ENCODE results near the gene LARP1B. TPM values are rescaled to one million over a fixed set of nuclear protein-coding genes. Genes with fewer than 3 reads are reported as not detected.
"Not testable (repeated sequence)": the region's sequence is repeated elsewhere in the genome, so short reads cannot be mapped to it uniquely, and the experiment has no call there.

The LARP1B gene
- total RNA-seq, 1 donor from 2014 or later: 48.5 TPM

GRCh38 chr4:128135391-128135790 lies 74.3 kb downstream of the LARP1B start:
- DNase-seq (ENCODE audit: low read depth): no peak

GRCh38 chr4:128141866-128142265 lies 80.8 kb downstream of the LARP1B start:
- DNase-seq (ENCODE audit: low read depth): no peak

GRCh38 chr4:128145727-128146126 lies 84.6 kb downstream of the LARP1B start:
- DNase-seq (ENCODE audit: low read depth): no peak

GRCh38 chr4:128153800-128154199 lies 92.7 kb downstream of the LARP1B start:
- no peak for DNase-seq (ENCODE audit: low read depth)

- no peak for DNase-seq (ENCODE audit: low read depth)
These were observed 94.2 kb downstream of the LARP1B start for GRCh38 chr4:128155231-128155855.

DNA sequence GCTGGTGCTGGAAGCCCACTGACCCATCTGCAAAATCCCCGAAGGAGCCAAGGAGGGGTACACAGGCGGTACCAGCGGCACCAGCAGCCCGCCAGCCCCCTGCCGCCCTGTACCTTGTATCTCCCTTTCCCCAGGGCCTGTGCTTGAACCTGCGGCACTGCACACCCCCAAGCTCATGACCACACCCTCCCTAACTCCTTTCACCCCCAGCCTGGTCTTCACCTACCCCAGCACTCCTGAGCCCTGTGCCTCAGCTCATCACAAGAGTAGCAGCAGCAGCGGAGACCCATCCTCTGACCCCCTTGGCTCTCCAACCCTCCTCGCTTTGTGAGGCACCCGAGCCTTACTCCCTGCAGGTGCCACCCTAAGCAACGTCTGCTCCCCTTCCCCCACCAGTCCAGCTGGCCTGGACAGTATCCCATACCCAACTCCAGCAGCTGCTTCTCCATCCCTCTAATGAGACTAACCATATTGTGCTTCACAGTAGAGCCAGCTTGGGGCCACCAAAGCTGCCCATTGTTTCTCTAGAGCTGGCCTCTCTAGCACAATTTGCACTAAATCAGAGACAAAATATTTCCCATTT lies 94.9 kb downstream of the LARP1B start:
- no peak for DNase-seq (ENCODE audit: low read depth)

DNA sequence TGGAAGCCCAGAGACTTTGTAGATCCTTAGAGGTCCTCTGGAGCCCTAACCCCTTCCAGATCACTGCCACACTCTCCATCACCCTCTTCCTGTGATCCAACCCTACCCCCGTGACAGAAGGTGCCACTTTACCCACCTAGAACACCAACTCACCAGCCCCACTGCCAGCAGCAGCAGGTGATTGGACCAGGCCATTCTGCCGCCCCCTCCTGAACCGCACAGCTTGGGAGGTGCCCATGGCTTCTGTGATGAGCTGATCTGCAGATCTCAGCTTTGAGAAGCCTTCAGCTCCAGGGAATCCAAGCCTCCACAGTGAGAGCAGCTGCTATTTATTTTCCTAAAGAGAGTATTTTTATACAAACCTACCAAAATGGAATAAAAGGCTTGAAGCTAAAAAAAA lies 95.4 kb downstream of the LARP1B start:
- not testable (repeated sequence) for DNase-seq (ENCODE audit: low read depth)

DNA sequence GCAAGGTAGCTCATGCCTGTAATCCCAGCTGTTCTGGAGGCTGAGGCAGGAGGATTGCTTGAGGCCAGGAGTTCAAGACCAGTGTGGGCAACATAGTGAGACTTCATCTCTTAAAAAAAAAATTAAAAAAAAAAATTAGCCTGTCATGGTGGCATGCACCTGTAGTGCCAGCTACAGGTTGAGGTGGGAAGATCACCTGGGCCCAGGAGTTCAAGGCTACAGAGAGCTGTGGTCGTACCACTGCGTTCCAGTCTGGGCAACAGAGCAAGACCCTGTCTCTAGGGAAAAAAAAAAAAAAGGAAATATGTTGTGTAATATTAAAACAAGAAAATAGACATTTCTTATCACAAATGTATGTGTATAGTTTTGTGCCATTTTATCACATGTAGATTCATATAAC lies 97.8 kb downstream of the LARP1B start:
- no peak for DNase-seq (ENCODE audit: low read depth)

- DNase-seq (ENCODE audit: low read depth): peak; percentile 65
These were observed 98.9 kb downstream of the LARP1B start for GRCh38 chr4:128159967-128160366.

- no peak for DNase-seq (ENCODE audit: low read depth)
These were observed 100.0 kb downstream of the LARP1B start for GRCh38 chr4:128161138-128161537.

DNA sequence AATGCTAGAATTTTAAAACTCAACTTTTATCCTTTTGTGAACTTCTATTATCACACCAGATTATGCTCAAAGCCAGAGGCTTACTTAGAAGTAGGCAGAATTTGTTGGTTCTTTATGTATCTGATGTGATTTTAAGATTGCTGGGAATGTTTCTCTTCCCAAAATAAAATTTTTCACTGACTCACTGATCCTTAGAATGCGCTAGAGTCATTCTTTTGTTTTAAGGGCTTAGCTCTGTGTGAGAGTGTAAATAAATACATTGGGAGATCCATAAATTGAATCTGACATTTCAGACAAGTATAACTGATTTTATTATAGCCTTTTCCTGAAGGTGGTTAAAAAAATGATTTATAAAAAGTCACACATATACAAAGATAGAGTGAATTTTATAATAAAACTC lies 101.3 kb downstream of the LARP1B start:
- peak; percentile 40 for DNase-seq (ENCODE audit: low read depth)

DNA sequence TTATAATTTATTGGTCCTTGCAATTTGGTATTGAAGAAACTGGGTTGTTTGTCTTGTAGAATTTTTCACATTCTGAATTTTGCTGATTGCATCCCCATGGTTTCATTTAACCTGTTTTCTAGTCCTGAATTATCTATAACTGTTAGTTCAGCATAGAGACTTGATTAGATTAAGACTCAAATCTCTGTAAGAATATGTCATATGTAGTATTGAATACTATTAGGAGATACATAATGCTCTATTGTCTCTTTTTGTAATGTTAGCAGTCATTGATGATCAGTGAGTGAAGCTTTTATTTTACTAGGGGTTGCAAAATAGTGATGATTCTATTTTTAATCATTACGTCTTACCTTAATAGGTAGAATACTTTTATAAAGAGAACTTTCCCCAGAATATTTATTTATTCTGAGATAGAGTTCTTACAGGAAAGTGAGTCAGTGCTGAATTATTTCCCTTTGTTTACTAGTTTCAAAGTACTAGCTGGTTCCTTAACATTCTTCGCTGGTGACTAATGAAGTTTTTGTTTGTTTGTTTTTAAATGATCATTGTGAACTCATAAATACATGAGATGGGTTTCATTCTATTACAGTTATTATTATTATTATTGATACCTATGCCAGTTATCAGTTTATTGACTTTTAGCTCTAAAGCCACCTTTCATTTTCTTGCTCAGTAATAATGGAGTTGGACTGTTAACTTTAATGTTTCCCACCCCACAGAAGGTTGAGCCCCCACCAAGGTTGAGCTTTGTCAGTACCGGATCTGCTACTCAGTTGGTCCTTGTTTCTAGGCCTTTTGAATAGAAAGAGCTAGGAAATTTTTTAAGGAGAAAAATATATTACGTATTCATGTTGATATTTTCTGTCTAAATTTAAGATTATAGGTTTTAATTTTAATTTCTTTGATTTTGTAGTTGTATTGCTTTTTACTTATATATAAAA lies 102.3 kb downstream of the LARP1B start:
- DNase-seq (ENCODE audit: low read depth): peak; percentile 98

- no peak for DNase-seq (ENCODE audit: low read depth)
These were observed 105.9 kb downstream of the LARP1B start for GRCh38 chr4:128166982-128167381.

DNA sequence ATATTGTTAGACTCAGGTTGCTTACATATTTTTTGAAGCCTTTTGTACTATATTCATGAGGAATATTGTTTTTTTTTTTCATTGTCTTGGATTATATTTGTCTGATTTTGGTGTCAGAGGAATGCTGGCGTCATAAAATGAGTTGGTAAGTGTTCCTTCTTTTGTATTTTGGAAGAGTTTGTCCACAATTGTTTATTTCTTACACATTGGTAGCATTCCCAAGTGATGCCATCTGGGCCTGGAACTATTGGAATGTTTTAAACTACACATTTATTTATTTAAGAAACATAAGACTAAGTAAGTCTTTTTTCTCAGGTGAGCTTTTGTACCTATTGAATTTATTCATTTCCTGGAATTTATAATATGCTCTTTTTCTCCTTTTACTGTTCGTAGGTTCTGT lies 107.6 kb downstream of the LARP1B start:
- peak; percentile 8 for DNase-seq (ENCODE audit: low read depth)

DNA sequence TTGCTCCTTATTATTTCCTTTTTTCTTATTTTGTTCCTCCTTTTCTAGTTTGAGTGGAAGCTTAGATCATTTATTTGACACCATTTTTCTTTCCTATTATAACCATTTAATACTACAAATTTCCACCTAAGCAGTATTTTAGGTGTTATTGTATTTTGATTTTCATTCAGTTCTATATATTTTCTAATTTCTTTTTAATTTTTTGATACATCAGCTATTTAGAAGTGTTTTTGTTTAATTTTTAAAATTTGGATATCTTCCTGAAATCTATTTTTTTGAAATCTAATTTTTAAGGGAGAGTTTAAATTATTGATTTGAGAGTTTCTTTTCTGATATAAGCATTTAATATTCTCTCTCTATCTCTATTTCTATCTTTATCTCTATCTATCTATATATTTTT lies 108.1 kb downstream of the LARP1B start:
- no peak for DNase-seq (ENCODE audit: low read depth)

- no peak for DNase-seq (ENCODE audit: low read depth)
These were observed 115.5 kb downstream of the LARP1B start for GRCh38 chr4:128176643-128177042.

- peak; percentile 12 for DNase-seq (ENCODE audit: low read depth)
These were observed 116.4 kb downstream of the LARP1B start for GRCh38 chr4:128177498-128177897.

- no peak for DNase-seq (ENCODE audit: low read depth)
These were observed 125.5 kb downstream of the LARP1B start for GRCh38 chr4:128186623-128187022.

- DNase-seq (ENCODE audit: low read depth): peak; percentile 77
These were observed 130.1 kb downstream of the LARP1B start for GRCh38 chr4:128191115-128191781.

- peak; percentile 80 for DNase-seq (ENCODE audit: low read depth)
These were observed 159.4 kb downstream of the LARP1B start for GRCh38 chr4:128220286-128221235.

- DNase-seq (ENCODE audit: low read depth): peak; percentile 60
These were observed 160.5 kb downstream of the LARP1B start for GRCh38 chr4:128221586-128221985.

Data from renal cortical epithelial cell (primary cell).